ENCODE data around the gene ALG10. TPM values are rescaled to one million over a fixed set of nuclear protein-coding genes. Genes with fewer than 3 reads are reported as not detected.
A peak's percentile ranks its signal among the peaks of the same experiment; 100 is the strongest.
"Not testable (repeated sequence)": the region's sequence is repeated elsewhere in the genome, so short reads cannot be mapped to it uniquely, and the experiment has no call there.

ALG10 gene
- polyA plus RNA-seq (2012; ENCODE audit: insufficient read depth, insufficient read length, low read depth), result 0.40 TPM

GRCh38 chr12:34022079-34022830 lies at the start of gene ALG10:
TSS of gene ALG10 (plus strand) at chr12:34022496. CDS start at chr12:34022600, 104 bp downstream.
- no peaks in the 10 kb centered on the region for H3K27me3 ChIP-seq
- no peaks in the 10 kb centered on the region for H3K4me1 ChIP-seq
- DNase-seq, result peak; percentile 96
- peak within 1 kb of the TSS; percentile 89 for H3K4me3 ChIP-seq (ENCODE audit: low read depth, low read length)
- no peaks in the 10 kb centered on the region for H3K9me3 ChIP-seq
- TF ChIP-seq CTCF (IDR thresholded peaks at IDR 0.05; ENCODE audit: low read depth, low read length), result peak; percentile 70
- no peaks in the 10 kb centered on the region for H3K36me3 ChIP-seq

- not testable (repeated sequence) for H3K36me3 ChIP-seq; H3K27me3 ChIP-seq; H3K9me3 ChIP-seq; H3K4me1 ChIP-seq; H3K4me3 ChIP-seq (ENCODE audit: low read depth, low read length); DNase-seq
Measured at GRCh38 chr12:33972884-33973283, 49.4 kb upstream of the ALG10 start.

- TF ChIP-seq CTCF (IDR thresholded peaks at IDR 0.05; ENCODE audit: low read depth, low read length), result no peak
- Histone ChIP-seq H3K36me3 (no peaks in the 10 kb centered on the region), H3K27me3 (no peaks in the 10 kb centered on the region), H3K4me1 (no peaks in the 10 kb centered on the region), H3K4me3 (ENCODE audit: low read depth, low read length) (no peak overlapping the region), H3K9me3 (no peaks in the 10 kb centered on the region)
- DNase-seq, result no peak
Measured at GRCh38 chr12:33977887-33978286, 44.4 kb upstream of the ALG10 start.

GRCh38 chr12:33988197-33988805 lies 34.0 kb upstream of the ALG10 start:
- TF ChIP-seq CTCF (IDR thresholded peaks at IDR 0.05; ENCODE audit: low read depth, low read length), result no peak
- no peaks in the 10 kb centered on the region for H3K36me3 ChIP-seq
- no peaks in the 10 kb centered on the region for H3K4me1 ChIP-seq
- no peaks in the 10 kb centered on the region for H3K27me3 ChIP-seq
- H3K4me3 ChIP-seq (ENCODE audit: low read depth, low read length), result no peak overlapping the region
- DNase-seq, result no peak
- H3K9me3 ChIP-seq, result no peaks in the 10 kb centered on the region

GRCh38 chr12:33988913-33989312 lies 33.4 kb upstream of the ALG10 start:
- no peak for DNase-seq
- no peaks in the 10 kb centered on the region for H3K27me3 ChIP-seq
- no peaks in the 10 kb centered on the region for H3K4me1 ChIP-seq
- H3K9me3 ChIP-seq, result no peaks in the 10 kb centered on the region
- no peak overlapping the region for H3K4me3 ChIP-seq (ENCODE audit: low read depth, low read length)
- H3K36me3 ChIP-seq, result no peaks in the 10 kb centered on the region
- TF ChIP-seq CTCF (IDR thresholded peaks at IDR 0.05; ENCODE audit: low read depth, low read length), result no peak

- Histone ChIP-seq H3K4me3 (ENCODE audit: low read depth, low read length) (no peak overlapping the region), H3K27me3 (no peaks in the 10 kb centered on the region), H3K36me3 (no peaks in the 10 kb centered on the region), H3K4me1 (no peaks in the 10 kb centered on the region), H3K9me3 (no peaks in the 10 kb centered on the region)
- TF ChIP-seq CTCF (IDR thresholded peaks at IDR 0.05; ENCODE audit: low read depth, low read length), result no peak
- no peak for DNase-seq
Measured at GRCh38 chr12:33994857-33995808, 27.2 kb upstream of the ALG10 start.

- not testable (repeated sequence) for H3K4me3 ChIP-seq (ENCODE audit: low read depth, low read length); H3K27me3 ChIP-seq; H3K4me1 ChIP-seq; H3K9me3 ChIP-seq; H3K36me3 ChIP-seq; DNase-seq
Measured at GRCh38 chr12:34008835-34009234, 13.5 kb upstream of the ALG10 start.

Measured in BE2C (cell line).